A673 (cell line): ENCODE results near the gene CENPO.

ENCODE experiments used
- CTCF ChIP-seq: fragments of 300-800, 200-600 bp; sonication (generic); conservative IDR thresholded peaks from 2 replicates; pipeline ENCODE4 v1.5.1; 2017; ENCODE audit warnings: low read depth, mild to moderate bottlenecking, antibody characterized with exemption, low read length, moderate library complexity, mixed read lengths
- EZH2 ChIP-seq: fragments of 200-600 bp; sonication (generic); IDR thresholded peaks from 2 replicates; pipeline ENCODE4 v1.6.1; 2017; ENCODE audit warnings: borderline replicate concordance, low read depth, mild to moderate bottlenecking, mixed read lengths, antibody characterized with exemption, low read length; ENCODE audit not compliant: poor library complexity, severe bottlenecking

GRCh38 chr2:24792542-24792873, 717 bp upstream of the CENPO start:
- TF ChIP-seq CTCF (no peak), EZH2 (no peak)
